NOMO-1 (cell line): ENCODE results near the gene DPP6.

Source experiments
- DNase-seq, 2 experiments: peaks; one replicate each; lab custom pipeline; 2025; ENCODE audit not compliant: unreplicated experiment in 2 of 2; lab: John Stamatoyannopoulos, UW

The DPP6 gene

GRCh38 chr7:154581251-154581890 lies 529.2 kb downstream of the DPP6 start:
- DNase-seq, result no peak

- no peak for DNase-seq
Observed at GRCh38 chr7:154583454-154583853, 531.3 kb downstream of the DPP6 start.

- no peak for DNase-seq
Observed at GRCh38 chr7:154584352-154585252, 532.4 kb downstream of the DPP6 start.

GRCh38 chr7:154587792-154588191 lies 535.6 kb downstream of the DPP6 start:
- DNase-seq, result no peak

- no peak for DNase-seq
Observed at GRCh38 chr7:154591544-154591943, 539.3 kb downstream of the DPP6 start.

GRCh38 chr7:154592388-154592787 lies 540.2 kb downstream of the DPP6 start:
- no peak for DNase-seq

GRCh38 chr7:154598396-154598795 lies 546.2 kb downstream of the DPP6 start:
- DNase-seq, result no peak

- no peak for DNase-seq
Observed at GRCh38 chr7:154598864-154599263, 546.7 kb downstream of the DPP6 start.

- no peak for DNase-seq
Observed at GRCh38 chr7:154610903-154611302, 558.7 kb downstream of the DPP6 start.

- DNase-seq, result no peak
Observed at GRCh38 chr7:154613811-154614210, 561.6 kb downstream of the DPP6 start.

- DNase-seq, result no peak
Observed at GRCh38 chr7:154620141-154620755, 568.0 kb downstream of the DPP6 start.

- DNase-seq, result no peak
Observed at GRCh38 chr7:154623399-154623798, 571.2 kb downstream of the DPP6 start.

- no peak for DNase-seq
Observed at GRCh38 chr7:154627646-154628290, 575.6 kb downstream of the DPP6 start.

- DNase-seq, result no peak
Observed at GRCh38 chr7:154628556-154628955, 576.4 kb downstream of the DPP6 start.

GRCh38 chr7:154631162-154631561 lies 579.0 kb downstream of the DPP6 start:
- DNase-seq, result no peak

- no peak for DNase-seq
Observed at GRCh38 chr7:154633641-154634040, 581.4 kb downstream of the DPP6 start.

- DNase-seq, result no peak
Observed at GRCh38 chr7:154638286-154638685, 586.1 kb downstream of the DPP6 start.

- no peak for DNase-seq
Observed at GRCh38 chr7:154640266-154640865, 588.2 kb downstream of the DPP6 start.

GRCh38 chr7:154640917-154641316 lies 588.7 kb downstream of the DPP6 start:
- no peak for DNase-seq

GRCh38 chr7:154644366-154644765 lies 592.2 kb downstream of the DPP6 start:
- DNase-seq, result no peak
